GM18502 (cell line): Measurements from ENCODE around the gene HTR2A.
"Not testable (repeated sequence)": the region's sequence is repeated elsewhere in the genome, so short reads cannot be mapped to it uniquely, and the experiment has no call there.

Source experiments
- ATAC-seq: cut with Tn5 transposase; IDR thresholded peaks from one replicate; pipeline ENCODE4 v1.9.1; 2021; ENCODE audit warnings: mild to moderate bottlenecking; ENCODE audit not compliant: unreplicated experiment, poor library complexity

The HTR2A gene

DNA sequence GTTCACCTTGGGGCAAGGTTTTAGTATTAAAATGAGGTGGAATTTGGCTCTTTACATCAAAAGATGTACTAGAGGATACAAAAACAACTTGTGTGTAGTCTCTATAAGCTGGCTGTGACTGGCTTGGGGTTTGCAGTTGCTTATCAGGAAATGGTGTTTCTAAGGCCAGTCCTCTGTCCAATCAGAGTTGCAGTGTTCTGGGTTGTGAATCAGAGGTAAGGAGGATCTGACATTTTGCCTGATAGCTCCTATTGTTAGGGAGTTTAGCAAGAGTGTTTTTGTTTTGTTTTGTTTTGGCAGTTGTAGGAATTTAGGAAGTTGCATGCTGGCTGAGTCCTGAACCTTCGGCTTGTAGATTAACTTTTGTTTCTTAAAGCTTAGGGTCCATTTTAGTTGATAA is 79.8 kb downstream of the HTR2A start:
- ATAC-seq = no peak

GRCh38 chr13:46816371-46816770 is 80.5 kb downstream of the HTR2A start:
- no peak for ATAC-seq

- ATAC-seq = no peak
Observed at GRCh38 chr13:46812301-46812797, 84.5 kb downstream of the HTR2A start.

DNA sequence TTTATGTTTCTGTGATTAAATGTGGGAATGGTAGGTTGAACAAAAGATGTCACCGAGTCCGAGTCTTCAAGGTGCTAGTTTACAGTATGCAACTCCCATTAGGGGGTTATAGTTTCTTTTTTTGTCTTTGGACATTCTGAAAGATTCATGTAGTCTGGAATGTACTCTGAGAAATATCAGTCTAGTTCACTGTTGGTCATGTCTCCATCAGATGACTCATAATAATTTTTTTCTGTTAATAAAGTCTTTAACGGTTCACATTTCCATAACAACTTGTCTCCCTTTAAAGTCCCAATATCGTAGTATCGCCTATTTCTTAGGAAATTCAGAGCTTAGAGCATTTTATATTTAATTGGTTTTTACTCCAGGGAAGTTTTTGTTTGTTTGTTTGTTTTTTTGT is 86.4 kb downstream of the HTR2A start:
- ATAC-seq = no peak

DNA sequence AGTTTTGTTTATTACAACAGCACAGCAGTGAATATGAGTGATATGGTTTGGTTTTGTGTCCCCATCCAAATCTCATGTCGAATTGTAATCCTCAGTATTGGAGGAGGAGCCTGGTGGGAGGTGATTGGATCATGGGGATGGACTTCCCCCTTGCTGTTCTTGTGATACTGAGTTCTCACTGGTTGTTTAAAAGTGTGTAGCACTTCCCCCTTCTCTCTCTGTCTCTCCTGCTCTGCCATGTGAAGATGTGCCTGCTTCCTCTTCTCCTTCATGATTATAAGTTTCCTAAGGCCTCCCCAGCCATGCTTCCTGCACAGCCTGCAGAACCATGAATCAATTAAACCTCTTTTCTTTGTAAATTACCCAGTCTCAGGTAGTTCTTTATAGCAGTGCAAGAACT is 91.9 kb downstream of the HTR2A start:
- not testable (repeated sequence) for ATAC-seq

DNA sequence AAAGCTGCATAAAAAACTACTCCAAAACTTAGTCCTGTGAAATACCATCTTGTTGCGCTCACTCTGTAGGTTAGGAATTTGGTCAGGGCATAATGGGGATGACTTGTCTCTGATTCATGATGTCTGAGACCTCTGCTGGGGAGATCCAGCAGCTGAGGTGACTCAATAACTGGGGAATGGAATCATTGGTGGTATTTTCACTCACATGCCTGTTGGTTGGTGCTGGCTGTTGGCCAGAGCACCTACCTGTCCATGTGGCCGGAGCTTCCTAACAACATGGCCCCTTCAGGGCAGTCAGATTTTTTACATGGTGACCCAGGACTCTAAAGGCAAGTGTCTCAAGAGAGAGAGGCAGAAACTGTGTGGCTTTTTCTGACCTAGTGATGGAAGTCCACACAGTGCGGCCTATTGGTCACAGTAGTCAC is 92.5 kb downstream of the HTR2A start:
- ATAC-seq = no peak

DNA sequence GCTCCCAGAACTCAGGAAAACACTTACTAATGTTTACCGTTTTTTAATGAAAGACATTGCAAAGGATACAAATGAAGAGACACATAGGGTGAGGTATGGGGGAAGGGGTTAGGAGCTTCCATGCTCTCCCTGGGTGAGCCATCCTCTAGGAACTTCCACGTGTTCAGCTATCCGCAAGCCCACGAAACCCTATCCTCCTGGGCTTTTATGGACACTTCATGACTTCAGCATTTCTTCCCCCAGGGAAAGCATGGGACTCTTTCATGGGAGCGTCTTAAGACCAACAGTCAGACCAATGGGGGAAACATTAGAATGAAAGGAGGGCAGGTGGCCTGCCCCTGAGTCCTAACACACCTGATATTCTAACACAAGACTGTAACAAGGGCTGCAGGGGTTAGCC is 93.3 kb downstream of the HTR2A start:
- no peak for ATAC-seq

DNA sequence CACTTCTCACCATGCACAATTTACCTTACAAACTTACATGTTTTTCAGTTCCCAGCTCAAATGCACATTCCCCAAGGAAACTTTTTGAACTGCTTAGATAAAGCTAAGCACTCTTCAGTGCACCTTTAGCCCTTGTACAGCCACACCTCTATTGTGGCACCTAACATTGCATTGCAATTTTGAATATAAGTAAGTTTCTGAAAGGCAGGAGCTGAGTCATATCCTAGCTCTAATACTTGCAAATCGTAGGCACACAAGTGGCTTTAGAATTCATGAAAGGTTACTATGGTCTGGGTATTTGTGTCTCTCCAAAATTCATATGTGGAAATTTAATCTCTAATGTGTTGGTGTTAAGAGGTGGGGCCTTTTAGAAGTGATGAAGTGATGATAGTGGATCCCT is 95.0 kb downstream of the HTR2A start:
- ATAC-seq = no peak

- no peak for ATAC-seq
Observed at GRCh38 chr13:46799139-46799538, 97.7 kb downstream of the HTR2A start.

DNA sequence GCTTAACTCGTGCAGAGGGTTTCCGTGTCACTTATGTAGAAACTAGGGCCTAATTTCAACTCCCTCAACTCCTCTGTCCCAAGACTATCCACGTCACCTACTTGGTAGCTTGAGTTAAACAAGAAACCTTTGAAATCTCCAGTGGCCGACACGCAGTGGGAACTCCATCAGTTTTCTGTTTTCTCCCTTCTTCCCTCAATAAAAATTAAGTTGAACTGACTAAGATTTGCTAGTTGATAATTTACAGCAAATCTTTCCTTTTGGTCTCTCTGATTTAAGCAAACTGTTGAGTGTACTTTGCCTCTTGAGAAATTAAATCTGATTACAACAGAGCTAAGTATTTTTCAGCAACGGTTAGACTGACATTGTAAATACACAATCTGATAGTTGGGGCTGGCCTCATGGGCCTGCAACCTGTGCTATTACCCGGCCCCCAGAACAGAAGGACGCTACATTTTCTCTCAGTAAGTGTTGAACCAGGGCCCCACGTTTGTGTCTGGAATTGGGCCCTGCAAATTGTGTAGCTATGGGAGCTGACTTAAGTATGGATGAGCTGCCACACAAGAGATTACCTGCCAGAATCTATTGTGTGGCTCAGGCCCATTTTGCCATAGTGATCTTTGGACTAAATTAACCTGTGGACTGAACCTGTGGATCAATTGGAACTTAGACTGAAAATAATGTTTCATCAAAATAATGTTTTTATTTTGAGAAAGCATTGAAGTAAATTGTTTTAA is 99.2 kb downstream of the HTR2A start:
- no peak for ATAC-seq

- peak; percentile 93 for ATAC-seq
Observed at GRCh38 chr13:46796515-46797474, 100.1 kb downstream of the HTR2A start, which contains the start of gene ESD. ESD (minus strand) TSS chr13:46797161; CDS start chr13:46791413, 5,748 bp downstream.

DNA sequence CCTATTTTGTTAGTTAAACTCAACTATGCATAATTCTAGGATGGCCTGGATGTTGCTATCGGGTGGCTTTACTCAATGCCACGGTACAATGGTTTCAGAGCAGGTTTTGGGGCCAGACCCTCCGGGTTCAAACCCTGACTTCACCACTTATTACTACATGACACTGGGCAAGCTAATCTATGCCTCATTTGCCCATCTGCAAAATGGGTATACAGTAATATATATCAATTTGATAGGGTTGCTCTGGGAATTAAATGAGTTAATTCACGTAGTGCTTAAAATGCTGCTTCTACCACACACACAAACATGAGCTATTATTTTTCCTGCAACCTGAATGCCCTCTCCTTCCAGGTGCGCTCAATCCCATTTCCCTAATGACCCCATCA is 100.7 kb downstream of the HTR2A start:
- ATAC-seq = no peak

DNA sequence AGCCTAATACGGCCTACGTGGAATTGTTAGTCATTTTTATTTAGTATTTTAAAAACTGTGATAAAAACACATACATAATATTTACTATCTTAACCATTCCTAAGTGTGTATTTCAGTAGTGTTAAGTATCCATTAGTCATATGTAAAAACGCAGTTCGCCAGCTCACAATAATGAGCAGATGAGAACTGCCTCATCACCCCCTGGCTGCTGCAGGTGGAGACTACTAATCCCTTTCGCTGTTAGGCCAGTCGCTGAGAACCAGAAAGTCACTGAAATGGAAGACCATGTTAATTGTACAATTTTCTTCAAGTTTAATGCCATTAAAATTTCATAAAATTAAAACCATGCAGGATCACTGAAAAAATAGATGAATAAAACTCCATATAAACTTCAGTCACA is 101.5 kb downstream of the HTR2A start:
- ATAC-seq = no peak

- ATAC-seq = no peak
Observed at GRCh38 chr13:46783504-46783903, 113.3 kb downstream of the HTR2A start.

DNA sequence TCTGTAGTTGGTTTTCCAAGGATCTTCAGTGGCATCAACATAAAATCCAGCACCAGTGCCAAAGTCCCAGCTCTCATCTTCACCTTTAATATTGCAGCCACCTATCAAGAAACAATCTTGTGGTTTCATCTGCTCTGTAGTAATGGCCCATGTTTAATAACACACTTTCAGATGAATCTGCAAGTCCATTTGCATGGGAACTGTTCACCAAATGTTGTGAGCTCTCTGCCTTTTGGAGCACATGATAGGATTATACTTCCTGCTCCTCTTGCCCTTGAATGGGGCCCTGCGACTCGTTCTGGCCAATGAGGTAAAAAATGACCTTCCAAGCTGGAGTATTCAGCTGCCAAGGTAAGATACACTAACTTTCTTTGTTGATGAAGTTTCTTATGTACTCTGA is 114.2 kb downstream of the HTR2A start:
- no peak for ATAC-seq

DNA sequence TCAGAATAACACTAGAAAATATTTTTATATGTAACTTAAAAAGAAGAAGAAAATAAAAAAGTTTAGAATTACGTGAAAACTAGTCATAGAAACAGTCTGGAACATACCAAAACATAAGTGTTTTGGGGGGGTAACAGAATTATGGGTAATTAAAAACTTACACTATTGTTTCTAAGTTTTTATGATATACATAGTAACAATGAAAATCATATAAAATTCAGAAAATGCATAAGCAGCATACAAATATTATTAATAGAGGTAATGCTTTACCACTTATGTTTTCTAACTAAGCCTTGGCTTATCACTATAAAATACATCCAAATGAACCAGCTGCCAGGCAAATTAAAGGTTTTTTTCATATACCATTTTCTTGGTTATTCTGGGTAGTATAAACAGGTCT is 114.8 kb downstream of the HTR2A start:
- ATAC-seq = no peak
